Stomach (tissue), 4 donors: Measurements from ENCODE around the gene OTUD7B.

Experiments
- CTCF ChIP-seq, 7 experiments: fragments of 450-650 bp in 4 of 7; fragments of 200-600 bp in 3 of 7; sonication (generic) in 3 of 7; IDR thresholded peaks; one replicate each; pipeline ENCODE4 v1.5.1; 2016 to 2019; ENCODE audit warnings: antibody characterized with exemption in 7 of 7, control low read depth in 2 of 7, mild to moderate bottlenecking in 1 of 7
- POLR2A ChIP-seq, 4 donors: fragments of 450-650 bp; IDR thresholded peaks; one replicate each; pipeline ENCODE4 v1.6.1; 2016; ENCODE audit warnings: antibody characterized with exemption in 4 of 4, control low read depth in 2 of 4, mild to moderate bottlenecking in 1 of 4, moderate library complexity in 1 of 4
- POLR2AphosphoS5 ChIP-seq, 3 donors: sonication (generic); formaldehyde crosslinking; IDR thresholded peaks; one replicate each; pipeline ENCODE4 v1.6.1; 2016; ENCODE audit warnings: antibody characterized with exemption in 3 of 3

- TF ChIP-seq POLR2A (IDR thresholded peaks at IDR 0.05) (no peak), CTCF (IDR thresholded peaks at IDR 0.05) (no peak), POLR2AphosphoS5 (IDR thresholded peaks at IDR 0.05) (no peak)
These were observed 86.9 kb downstream of the OTUD7B start for GRCh38 chr1:149923626-149924025.
